NT2/D1 (cell line): ENCODE measurements around the gene RRBP1.
"Not testable (repeated sequence)": the region's sequence is repeated elsewhere in the genome, so short reads cannot be mapped to it uniquely, and the experiment has no call there.

ENCODE experiments used
- DNase-seq: peaks from one replicate; pipeline ENCODE4 v3.0.0-alpha.2; 2011; ENCODE audit warnings: low read depth, low spot score
- H3K27me3 ChIP-seq: 2 replicates; pipeline ENCODE4 v1.6.0; 2011; ENCODE audit warnings: mild to moderate bottlenecking; ENCODE audit not compliant: insufficient read length, insufficient read depth
- H3K36me3 ChIP-seq: 2 replicates; pipeline ENCODE4 v1.6.1; 2011; ENCODE audit warnings: mild to moderate bottlenecking, low read length, mixed read lengths; ENCODE audit not compliant: insufficient read depth, insufficient read length
- H3K4me1 ChIP-seq: 2 replicates; pipeline ENCODE4 v1.5.1; 2011; ENCODE audit not compliant: insufficient read depth, insufficient read length
- H3K4me3 ChIP-seq: 2 replicates; pipeline ENCODE4 v1.5.1; 2011; ENCODE audit warnings: low read depth; ENCODE audit not compliant: insufficient read length
- H3K9ac ChIP-seq: 2 replicates; pipeline ENCODE4 v1.6.0; 2011; ENCODE audit warnings: low read depth; ENCODE audit not compliant: insufficient read length
- H3K9me3 ChIP-seq: 2 replicates; pipeline ENCODE4 v1.5.1; 2011; ENCODE audit warnings: mild to moderate bottlenecking, low read length; ENCODE audit not compliant: insufficient read depth
- SUZ12 ChIP-seq: IDR thresholded peaks from 2 replicates; pipeline ENCODE4 v1.6.1; 2011; ENCODE audit not compliant: insufficient read length, insufficient read depth; ENCODE audit errors: extremely low read depth
- YY1 ChIP-seq: IDR thresholded peaks from 2 replicates; pipeline ENCODE4 v1.6.1; 2011; ENCODE audit not compliant: insufficient read length, insufficient read depth
- ZNF274 ChIP-seq: IDR thresholded peaks from 2 replicates; pipeline ENCODE4 v1.6.1; 2011; ENCODE audit warnings: mild to moderate bottlenecking, low read depth, low read length

RRBP1 gene

DNA sequence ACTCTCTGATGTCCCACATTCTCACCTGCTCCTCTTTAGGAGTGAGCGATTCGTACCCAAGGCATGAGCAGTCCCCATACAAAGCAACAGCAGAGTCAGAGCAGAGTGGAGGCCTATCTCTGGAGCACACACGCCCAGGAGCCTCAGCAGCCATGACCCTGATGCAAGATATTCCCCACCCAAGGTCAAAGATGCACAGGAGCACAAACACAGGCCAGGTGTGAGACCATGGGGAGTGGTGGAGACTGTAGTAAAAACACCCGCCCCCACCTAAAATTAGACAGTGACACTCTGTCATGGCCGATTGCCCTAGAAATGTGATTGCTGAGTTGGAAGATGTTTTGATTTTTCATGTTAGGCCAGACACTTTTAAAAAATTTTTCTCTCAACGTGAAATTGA lies 21.4 kb downstream of the RRBP1 start:
- no peak overlapping the region for H3K4me3 ChIP-seq
- H3K27me3 ChIP-seq: no peaks in the 10 kb centered on the region
- H3K4me1 ChIP-seq: no peaks in the 10 kb centered on the region
- H3K9ac ChIP-seq: no peak overlapping the region
- no peak for DNase-seq
- H3K9me3 ChIP-seq: peaks cover 10% of the 10 kb centered on the region; the same call in 1 of the 2 replicates
- TF ChIP-seq SUZ12 (no peak), ZNF274 (no peak), YY1 (no peak)
- peaks cover 56% of the 10 kb centered on the region for H3K36me3 ChIP-seq

DNA sequence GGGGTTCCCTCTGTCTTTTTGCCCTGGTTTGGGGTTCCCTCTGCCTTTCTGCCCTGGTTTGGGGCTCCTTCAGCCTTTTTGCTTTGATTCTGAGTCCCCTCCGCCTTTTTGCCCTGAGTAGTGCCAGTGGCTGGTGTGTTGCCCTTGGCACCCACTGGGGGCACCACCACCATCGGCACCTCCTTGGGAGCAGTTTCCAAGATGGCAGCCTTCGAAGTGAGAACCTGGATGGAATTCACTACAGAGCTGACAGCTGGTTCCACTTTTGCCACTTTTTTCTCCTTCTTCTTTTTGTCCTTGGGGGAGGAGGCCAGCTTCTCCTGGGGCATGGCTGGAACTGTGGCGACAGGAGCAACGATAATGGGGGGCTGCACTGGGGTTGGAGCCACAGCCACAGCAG lies 22.2 kb downstream of the RRBP1 start:
- Histone ChIP-seq H3K4me3 (no peak overlapping the region), H3K27me3 (no peaks in the 10 kb centered on the region), H3K4me1 (no peaks in the 10 kb centered on the region), H3K9me3 (peaks cover 10% of the 10 kb centered on the region; the same call in 1 of the 2 replicates), H3K9ac (no peak overlapping the region), H3K36me3 (peaks cover 61% of the 10 kb centered on the region)
- no peak for DNase-seq
- no peak for TF ChIP-seq ZNF274

DNA sequence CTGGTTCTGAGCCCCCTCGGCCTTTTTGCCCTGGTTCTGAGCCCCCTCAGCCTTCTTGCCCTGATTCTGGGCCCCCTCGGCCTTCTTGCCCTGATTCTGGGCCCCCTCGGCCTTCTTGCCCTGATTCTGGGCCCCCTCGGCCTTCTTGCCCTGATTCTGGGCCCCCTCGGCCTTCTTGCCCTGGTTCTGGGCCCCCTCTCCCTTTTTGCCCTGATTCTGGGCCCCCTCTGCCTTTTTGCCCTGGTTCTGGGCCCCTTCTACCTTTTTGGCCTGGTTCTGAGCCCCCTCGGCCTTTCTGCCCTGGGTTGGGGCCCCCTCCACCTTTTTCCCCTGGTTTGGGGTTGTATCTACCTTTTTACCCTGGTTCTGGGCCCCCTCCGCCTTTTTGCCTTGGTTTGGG lies 22.7 kb downstream of the RRBP1 start:
- H3K4me1 ChIP-seq, DNase-seq, H3K9me3 ChIP-seq, H3K4me3 ChIP-seq, H3K9ac ChIP-seq, H3K27me3 ChIP-seq: not testable (repeated sequence)
- H3K36me3 ChIP-seq: peaks cover 62% of the 10 kb centered on the region

DNA sequence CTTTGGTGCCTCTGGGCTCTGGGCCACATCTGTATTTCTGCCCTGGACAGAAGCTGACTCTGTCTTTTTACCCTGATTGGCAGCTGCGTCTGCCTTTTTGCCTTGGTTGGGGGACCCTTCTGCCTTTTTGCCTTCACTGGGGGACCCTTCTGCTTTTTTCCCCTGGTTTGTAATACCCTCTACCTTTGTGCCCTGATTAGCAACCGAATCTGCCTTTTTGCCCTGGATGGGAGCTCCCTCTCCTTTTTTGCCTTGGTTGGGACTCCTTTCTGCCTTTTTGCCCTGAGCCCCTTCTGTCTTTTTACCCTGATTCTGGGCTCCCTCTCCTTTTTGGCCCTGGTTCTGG lies 23.4 kb downstream of the RRBP1 start:
- H3K27me3 ChIP-seq: no peaks in the 10 kb centered on the region
- H3K9me3 ChIP-seq: peaks cover 10% of the 10 kb centered on the region; the same call in 1 of the 2 replicates
- peaks cover 65% of the 10 kb centered on the region for H3K36me3 ChIP-seq
- TF ChIP-seq YY1: no peak
- TF ChIP-seq ZNF274: no peak
- TF ChIP-seq SUZ12: no peak
- DNase-seq: no peak
- H3K4me1 ChIP-seq: no peaks in the 10 kb centered on the region
- H3K9ac ChIP-seq: no peak overlapping the region
- no peak overlapping the region for H3K4me3 ChIP-seq

DNA sequence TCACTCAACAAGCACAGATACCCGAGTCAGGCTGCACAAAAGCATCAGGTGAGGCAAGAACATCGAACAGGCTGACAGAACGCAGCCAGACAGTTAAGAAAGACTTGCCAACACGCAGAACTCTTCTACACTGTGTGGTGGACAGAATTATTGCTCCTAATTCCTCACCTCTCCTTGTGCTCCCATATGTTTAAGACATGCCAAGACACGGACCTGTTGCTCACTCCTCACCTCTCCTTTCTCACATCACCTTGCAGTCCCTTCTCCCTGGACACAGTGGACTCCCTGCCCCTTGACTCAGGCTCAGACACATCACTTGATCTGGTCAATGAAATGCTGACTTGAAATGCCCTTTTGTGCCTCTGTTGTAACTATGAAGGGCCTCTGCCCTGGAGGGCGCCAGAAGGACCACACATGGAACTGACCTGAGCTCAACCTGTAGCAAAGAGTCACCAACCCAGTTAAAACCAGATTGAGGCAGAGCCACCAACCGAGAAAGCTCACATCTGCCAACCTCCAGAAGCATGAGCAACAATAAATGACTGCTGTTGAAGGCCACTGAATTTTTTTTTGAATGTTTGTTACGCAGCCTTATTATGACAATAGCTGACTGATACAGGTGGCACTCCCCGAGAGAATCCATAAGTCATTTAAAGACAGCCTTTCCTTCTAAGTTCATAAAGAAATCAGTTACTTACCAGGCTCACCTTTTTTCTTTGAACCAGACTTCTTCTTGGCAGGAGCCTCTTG lies 24.0 kb downstream of the RRBP1 start:
- Histone ChIP-seq H3K9ac (no peak overlapping the region), H3K4me1 (no peaks in the 10 kb centered on the region), H3K4me3 (no peak overlapping the region), H3K9me3 (peaks cover 10% of the 10 kb centered on the region; the same call in 1 of the 2 replicates), H3K27me3 (no peaks in the 10 kb centered on the region), H3K36me3 (peaks cover 68% of the 10 kb centered on the region)
- no peak for DNase-seq
- no peak for TF ChIP-seq YY1
- no peak for TF ChIP-seq ZNF274
- no peak for TF ChIP-seq SUZ12

- peaks cover 73% of the 10 kb centered on the region for H3K36me3 ChIP-seq
- no peak for DNase-seq
- H3K4me1 ChIP-seq: no peaks in the 10 kb centered on the region
- H3K4me3 ChIP-seq: no peak overlapping the region
- H3K9ac ChIP-seq: no peak overlapping the region
- no peaks in the 10 kb centered on the region for H3K27me3 ChIP-seq
- no peak for TF ChIP-seq ZNF274
- TF ChIP-seq SUZ12: no peak
- no peak for TF ChIP-seq YY1
- H3K9me3 ChIP-seq: peaks cover 10% of the 10 kb centered on the region; the same call in 1 of the 2 replicates
Observed at GRCh38 chr20:17657079-17657825, 24.8 kb downstream of the RRBP1 start.

- DNase-seq: no peak
Observed at GRCh38 chr20:17655865-17656479, 26.1 kb downstream of the RRBP1 start.

More at GRCh38 chr20:17655865-17656479, 26.1 kb downstream of the RRBP1 start:
- Histone ChIP-seq H3K4me3 (no peak overlapping the region), H3K36me3 (peaks cover 78% of the 10 kb centered on the region), H3K4me1 (no peaks in the 10 kb centered on the region), H3K9me3 (peaks cover 10% of the 10 kb centered on the region; the same call in 1 of the 2 replicates), H3K9ac (no peak overlapping the region), H3K27me3 (no peaks in the 10 kb centered on the region)
- no peak for TF ChIP-seq SUZ12
- TF ChIP-seq YY1: no peak
- TF ChIP-seq ZNF274: no peak
